Endothelial cell of umbilical vein (primary cell): ENCODE data around the gene CACNG4. TPM values are rescaled to one million over a fixed set of nuclear protein-coding genes. Genes with fewer than 3 reads are reported as not detected.

ENCODE experiments used
- BruUV-seq: library from RNA; stranded (reverse); fragments of 400-500 nt; replicated peaks from 2 replicates; lab custom pipeline; 2021; lab: Mats Ljungman, UMichigan
- CTCF ChIA-PET: fragments of 300-600, 350-600 bp; sonication (Branson Sonifier 250); formaldehyde crosslinking; loops from one replicate; lab custom pipeline; 2021; ENCODE audit warnings: antibody characterized with exemption, inconsistent platforms; lab: Charles Lee
- POLR2A ChIA-PET: fragments of 300-600, 350-600 bp; sonication (Branson Sonifier 250); formaldehyde crosslinking; loops from one replicate; lab custom pipeline; 2021; ENCODE audit warnings: antibody characterized with exemption, inconsistent platforms; lab: Charles Lee
- DNase-seq: peaks from one replicate; pipeline ENCODE4 v3.0.0-alpha.2; 2011; ENCODE audit warnings: low read depth, low spot score
- FAIRE-seq: peaks from 2 replicates; lab custom pipeline; 2011; peaks lifted over from hg19 to GRCh38; lab: Jason Lieb, UNC
- H2AFZ ChIP-seq: 2 replicates; pipeline ENCODE4 v1.6.0; 2012; ENCODE audit warnings: low read depth, low read length, control low read depth, inconsistent platforms
- H3K27ac ChIP-seq: 2 replicates; pipeline ENCODE4 v1.5.1; 2011; ENCODE audit warnings: low read depth, mild to moderate bottlenecking, control low read depth, low read length, moderate library complexity; ENCODE audit not compliant: insufficient read depth
- H3K27me3 ChIP-seq, 2 experiments: 2 replicates each; pipeline versions ENCODE4 v1.6.0 to v1.6.1; 2011; ENCODE audit warnings: low read length in 2 of 2, mixed read lengths in 1 of 2; ENCODE audit not compliant: control insufficient read depth in 2 of 2, insufficient read depth in 2 of 2
- H3K36me3 ChIP-seq, 2 experiments: 2 replicates in 1 of 2; 3 replicates in 1 of 2; pipeline ENCODE4 v1.5.1; 2011; ENCODE audit warnings: low read length in 2 of 2, mild to moderate bottlenecking in 1 of 2, moderate library complexity in 1 of 2; ENCODE audit not compliant: control insufficient read depth in 2 of 2, insufficient read depth in 2 of 2; ENCODE audit errors: extremely low read depth in 1 of 2
- H3K4me1 ChIP-seq: 3 replicates; pipeline ENCODE4 v1.5.1; 2011; ENCODE audit warnings: mild to moderate bottlenecking, low read length; ENCODE audit not compliant: control insufficient read depth, insufficient read depth; ENCODE audit errors: extremely low read depth
- H3K4me2 ChIP-seq: 2 replicates; pipeline ENCODE4 v1.6.1; 2011; ENCODE audit warnings: low read length, control low read depth, mixed read lengths; ENCODE audit not compliant: insufficient read depth
- H3K4me3 ChIP-seq, 3 experiments: fragments of 200-600 bp in 1 of 3; sonication (generic), shearing (Covaris generic) in 1 of 3; replicated peaks in 1 of 3; 2 replicates each; pipeline ENCODE4 v1.5.1; 2011 to 2016; ENCODE audit warnings: control low read depth in 3 of 3, low read length in 3 of 3, mild to moderate bottlenecking in 2 of 3, inconsistent platforms in 1 of 3, low read depth in 1 of 3, moderate library complexity in 1 of 3; ENCODE audit not compliant: insufficient read depth in 1 of 3
- H3K79me2 ChIP-seq: 2 replicates; pipeline ENCODE4 v1.6.0; 2012; ENCODE audit warnings: low read length, inconsistent platforms; ENCODE audit not compliant: control insufficient read depth, insufficient read depth
- H3K9ac ChIP-seq: replicated peaks from 2 replicates; pipeline ENCODE3; 2011; ENCODE audit warnings: low read length, control low read depth; ENCODE audit not compliant: insufficient read depth; ENCODE audit errors: extremely low read depth
- H3K9me1 ChIP-seq: replicated peaks from 3 replicates; pipeline ENCODE4 v1.6.0; 2011; ENCODE audit warnings: mild to moderate bottlenecking, low read length; ENCODE audit not compliant: control insufficient read depth, insufficient read depth; ENCODE audit errors: extremely low read depth
- H3K9me3 ChIP-seq: replicated peaks from 2 replicates; pipeline ENCODE4 v1.5.1; 2012; ENCODE audit warnings: low read length, inconsistent platforms; ENCODE audit not compliant: control insufficient read depth, insufficient read depth
- H4K20me1 ChIP-seq: replicated peaks from 2 replicates; pipeline ENCODE3; 2011; ENCODE audit warnings: mild to moderate bottlenecking, low read length; ENCODE audit not compliant: control insufficient read depth, insufficient read depth; ENCODE audit errors: extremely low read depth
- EZH2 ChIP-seq: IDR thresholded peaks from 2 replicates; pipeline ENCODE4 v1.6.1; 2012; ENCODE audit warnings: borderline replicate concordance, low read depth, mild to moderate bottlenecking, moderate library complexity, low read length, inconsistent platforms; ENCODE audit not compliant: severe bottlenecking
- FOS ChIP-seq: IDR thresholded peaks from 2 replicates; pipeline ENCODE4 v1.6.1; 2011; ENCODE audit warnings: mild to moderate bottlenecking, low read length, moderate library complexity, borderline replicate concordance; ENCODE audit not compliant: insufficient read depth
- GATA2 ChIP-seq: IDR thresholded peaks from 2 replicates; pipeline ENCODE4 v1.7.0; 2011; ENCODE audit warnings: low read depth, mild to moderate bottlenecking, moderate library complexity, mixed read lengths, low read length; ENCODE audit not compliant: insufficient read length, insufficient read depth
- JUN ChIP-seq: IDR thresholded peaks from 2 replicates; pipeline ENCODE4 v1.6.1; 2011; ENCODE audit warnings: borderline replicate concordance, low read depth; ENCODE audit not compliant: insufficient read length, insufficient read depth
- MYC ChIP-seq: IDR thresholded peaks from one replicate; pipeline ENCODE4 v1.6.1; 2011; ENCODE audit warnings: mild to moderate bottlenecking, low read depth, low read length
- POLR2A ChIP-seq: IDR thresholded peaks from 2 replicates; pipeline ENCODE4 v1.6.1; 2012; ENCODE audit warnings: low read depth, mild to moderate bottlenecking, control low read depth, low read length
- POLR2AphosphoS5 ChIP-seq: IDR thresholded peaks from 2 replicates; pipeline ENCODE4 v1.6.1; 2012; ENCODE audit warnings: low read depth, mild to moderate bottlenecking, control low read depth, low read length, moderate library complexity; ENCODE audit not compliant: insufficient read depth
- dilution Hi-C: fragments of 300-500 bp; cut with MboI; formaldehyde crosslinking; loops from one replicate; pipeline ENCODE4 v1.15.0; 2019; ENCODE audit warnings: low sequenced_read_pairs; ENCODE audit not compliant: extremely low pct_ligation_motif_present
- intact Hi-C: fragments of 100-400 bp; cut with micrococcal nuclease; formaldehyde crosslinking; loops from one replicate; pipeline ENCODE4 v1.10.0; 2022
- polyA plus RNA-seq, 4 experiments: library from polyadenylated mRNA; depleted of rRNA in 3 of 4; stranded (reverse) in 3 of 4; unstranded in 1 of 4; fragments of >200 nt; gene quantifications; 2 replicates each; pipeline versions ENCODE4 v1.2.1 to v1.2.3, GENCODE V29; 2011 to 2012; ENCODE audit warnings: missing spikeins in 1 of 4
- total RNA-seq: library from RNA; stranded (reverse); gene quantifications from 2 replicates; pipeline ENCODE4 v1.2.3, GENCODE V29; 2021
- TF ChIP-seq, protein P1 (sequence below), 2 donors: IDR thresholded peaks; 1 replicate in 1 of 2; 2 replicates in 1 of 2; pipeline ENCODE4 v1.5.1; 2011; ENCODE audit warnings: low read length in 2 of 2, mild to moderate bottlenecking in 2 of 2, moderate library complexity in 2 of 2, control low read depth in 1 of 2, inconsistent platforms in 1 of 2, low read depth in 1 of 2; ENCODE audit not compliant: insufficient read depth in 1 of 2; ENCODE audit errors: extremely low read depth in 1 of 2
- TF ChIP-seq, protein P2 (sequence below): IDR thresholded peaks from 2 replicates; pipeline ENCODE4 v1.6.1; 2011; ENCODE audit not compliant: insufficient read depth, insufficient read length

CACNG4 gene
- total and polyA plus RNA-seq, 2 donors (not counting 3 experiments of a cell fraction or from before 2014, with no cell fraction given) = not detected

DNA sequence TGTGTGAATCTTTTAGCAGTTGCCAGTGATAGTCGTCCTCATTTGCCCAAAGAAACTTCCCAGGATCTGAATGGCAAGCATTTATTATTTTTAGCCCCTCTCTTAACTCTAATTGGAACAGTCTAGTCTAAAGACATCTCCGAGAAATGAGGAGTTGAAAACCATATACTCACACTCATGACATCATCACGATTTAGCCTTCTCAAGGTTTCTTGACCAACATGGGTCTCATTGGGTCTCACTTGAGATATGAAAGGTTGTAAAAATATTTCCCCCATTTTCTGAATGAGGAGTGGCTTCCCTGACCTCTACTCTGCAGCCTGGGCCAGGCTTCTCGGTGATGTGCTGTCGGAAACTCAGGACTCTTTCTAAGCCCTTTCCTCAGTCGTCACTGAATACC is 42.8 kb downstream of the CACNG4 start:
- dilution Hi-C loops (no loop called here), intact Hi-C loops (no loop called here)
- H3K9me1 ChIP-seq = no peaks in the 10 kb centered on the region
- no peak overlapping the region for H2AFZ ChIP-seq
- FAIRE-seq (no peak), DNase-seq (no peak)
- no peaks in the 10 kb centered on the region for H3K36me3 ChIP-seq
- no peak overlapping the region for H3K9ac ChIP-seq
- no peaks in the 10 kb centered on the region for H3K27me3 ChIP-seq
- ChIA-PET CTCF (no interaction called here), POLR2A (no interaction called here)
- H3K79me2 ChIP-seq = no peaks in the 10 kb centered on the region
- H3K4me3 ChIP-seq = no peak overlapping the region
- H4K20me1 ChIP-seq = no peaks in the 10 kb centered on the region
- H3K27ac ChIP-seq = no peak overlapping the region
- no peak overlapping the region for H3K4me2 ChIP-seq
- H3K9me3 ChIP-seq = no peaks in the 10 kb centered on the region
- no TSS peak for BruUV-seq
- no peaks in the 10 kb centered on the region for H3K4me1 ChIP-seq
- no peak for TF ChIP-seq EZH2
- TF ChIP-seq, protein P1, sequence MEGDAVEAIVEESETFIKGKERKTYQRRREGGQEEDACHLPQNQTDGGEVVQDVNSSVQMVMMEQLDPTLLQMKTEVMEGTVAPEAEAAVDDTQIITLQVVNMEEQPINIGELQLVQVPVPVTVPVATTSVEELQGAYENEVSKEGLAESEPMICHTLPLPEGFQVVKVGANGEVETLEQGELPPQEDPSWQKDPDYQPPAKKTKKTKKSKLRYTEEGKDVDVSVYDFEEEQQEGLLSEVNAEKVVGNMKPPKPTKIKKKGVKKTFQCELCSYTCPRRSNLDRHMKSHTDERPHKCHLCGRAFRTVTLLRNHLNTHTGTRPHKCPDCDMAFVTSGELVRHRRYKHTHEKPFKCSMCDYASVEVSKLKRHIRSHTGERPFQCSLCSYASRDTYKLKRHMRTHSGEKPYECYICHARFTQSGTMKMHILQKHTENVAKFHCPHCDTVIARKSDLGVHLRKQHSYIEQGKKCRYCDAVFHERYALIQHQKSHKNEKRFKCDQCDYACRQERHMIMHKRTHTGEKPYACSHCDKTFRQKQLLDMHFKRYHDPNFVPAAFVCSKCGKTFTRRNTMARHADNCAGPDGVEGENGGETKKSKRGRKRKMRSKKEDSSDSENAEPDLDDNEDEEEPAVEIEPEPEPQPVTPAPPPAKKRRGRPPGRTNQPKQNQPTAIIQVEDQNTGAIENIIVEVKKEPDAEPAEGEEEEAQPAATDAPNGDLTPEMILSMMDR (IDR thresholded peaks at IDR 0.05; ENCODE audit: extremely low read depth in 1 of 2, insufficient read depth in 1 of 2, low read depth in 1 of 2, low read length in 2 of 2) = no peak
- TF ChIP-seq POLR2AphosphoS5 = no peak
- TF ChIP-seq MYC = no peak
- TF ChIP-seq FOS = no peak
- TF ChIP-seq JUN = no peak
- TF ChIP-seq GATA2 = no peak
- TF ChIP-seq POLR2A = no peak
- TF ChIP-seq, protein P2, sequence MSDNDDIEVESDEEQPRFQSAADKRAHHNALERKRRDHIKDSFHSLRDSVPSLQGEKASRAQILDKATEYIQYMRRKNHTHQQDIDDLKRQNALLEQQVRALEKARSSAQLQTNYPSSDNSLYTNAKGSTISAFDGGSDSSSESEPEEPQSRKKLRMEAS = no peak
